Keratinocyte (primary cell): ENCODE data around the gene CCDC178. TPM values are rescaled to one million over a fixed set of nuclear protein-coding genes. Genes with fewer than 3 reads are reported as not detected.

ENCODE experiments used
- DNase-seq: peaks from one replicate; pipeline ENCODE4 v3.0.0-alpha.2; 2011; ENCODE audit warnings: low read depth, missing footprints, low spot score
- FAIRE-seq: peaks from 2 replicates; lab custom pipeline; 2011; peaks lifted over from hg19 to GRCh38; lab: Jason Lieb, UNC
- H2AFZ ChIP-seq: 2 replicates; pipeline ENCODE4 v1.6.0; 2012; ENCODE audit warnings: low read length, control low read depth, inconsistent platforms; ENCODE audit not compliant: control insufficient read depth
- H3K27ac ChIP-seq: 2 replicates; pipeline ENCODE4 v1.5.1; 2011; ENCODE audit warnings: low read length; ENCODE audit not compliant: control insufficient read depth, insufficient read depth
- H3K27me3 ChIP-seq: 3 replicates; pipeline ENCODE4 v1.6.0; 2011; ENCODE audit warnings: low read length; ENCODE audit not compliant: control insufficient read depth, insufficient read depth; ENCODE audit errors: extremely low read depth
- H3K36me3 ChIP-seq, 2 experiments: 2 replicates in 1 of 2; 3 replicates in 1 of 2; pipeline ENCODE4 v1.5.1; 2011; ENCODE audit warnings: low read length in 2 of 2, mild to moderate bottlenecking in 1 of 2; ENCODE audit not compliant: control insufficient read depth in 2 of 2, insufficient read depth in 2 of 2; ENCODE audit errors: extremely low read depth in 1 of 2
- H3K4me1 ChIP-seq: 3 replicates; pipeline ENCODE4 v1.5.1; 2011; ENCODE audit warnings: low read length; ENCODE audit not compliant: control insufficient read depth, insufficient read depth; ENCODE audit errors: extremely low read depth
- H3K4me2 ChIP-seq: 3 replicates; pipeline ENCODE4 v1.6.0; 2011; ENCODE audit warnings: low read depth, low read length; ENCODE audit not compliant: control insufficient read depth, insufficient read depth; ENCODE audit errors: extremely low read depth
- H3K4me3 ChIP-seq, 3 experiments: fragments of 200-600 bp in 1 of 3; sonication (generic) in 1 of 3; 2 replicates in 2 of 3; 3 replicates in 1 of 3; pipeline ENCODE4 v1.5.1; 2011 to 2016; ENCODE audit warnings: low read length in 3 of 3, mild to moderate bottlenecking in 3 of 3, control low read depth in 2 of 3, inconsistent platforms in 1 of 3, low read depth in 1 of 3, mixed read lengths in 1 of 3, mixed run types in 1 of 3, moderate library complexity in 1 of 3; ENCODE audit not compliant: control insufficient read depth in 2 of 3, insufficient read depth in 2 of 3; ENCODE audit errors: extremely low read depth in 1 of 3
- H3K79me2 ChIP-seq: 2 replicates; pipeline ENCODE4 v1.6.0; 2012; ENCODE audit warnings: low read length; ENCODE audit not compliant: control insufficient read depth, insufficient read depth
- H3K9ac ChIP-seq: 3 replicates; pipeline ENCODE4 v1.6.0; 2011; ENCODE audit warnings: low read length; ENCODE audit not compliant: control insufficient read depth, insufficient read depth; ENCODE audit errors: extremely low read depth
- H3K9me1 ChIP-seq: 3 replicates; pipeline ENCODE4 v1.6.0; 2011; ENCODE audit warnings: low read length; ENCODE audit not compliant: control insufficient read depth, insufficient read depth; ENCODE audit errors: extremely low read depth
- H3K9me3 ChIP-seq: 2 replicates; pipeline ENCODE4 v1.5.1; 2012; ENCODE audit warnings: low read depth, low read length; ENCODE audit not compliant: control insufficient read depth
- H4K20me1 ChIP-seq: 3 replicates; pipeline ENCODE4 v1.6.0; 2011; ENCODE audit warnings: low read length; ENCODE audit not compliant: control insufficient read depth, insufficient read depth; ENCODE audit errors: extremely low read depth
- EZH2 ChIP-seq: IDR thresholded peaks from one replicate; pipeline ENCODE4 v1.6.1; 2012; ENCODE audit warnings: inconsistent platforms, mild to moderate bottlenecking, low read length, moderate library complexity
- dilution Hi-C: fragments of 300-500 bp; cut with MboI; formaldehyde crosslinking; loops from one replicate; pipeline ENCODE4 v1.7.0; 2020; ENCODE audit warnings: low sequenced_read_pairs; ENCODE audit not compliant: extremely low pct_ligation_motif_present
- polyA plus RNA-seq, 5 experiments: library from polyadenylated mRNA; depleted of rRNA in 3 of 5; stranded (reverse) in 3 of 5; stranded (forward) in 1 of 5; unstranded in 1 of 5; fragments of >200 nt; gene quantifications; 1 replicate in 1 of 5; 2 replicates in 3 of 5; 3 replicates in 1 of 5; pipeline versions ENCODE4 v1.2.1 to v1.2.3, GENCODE V29; 2011 to 2012; ENCODE audit warnings: missing spikeins in 2 of 5, low read depth in 1 of 5, low replicate concordance in 1 of 5
- TF ChIP-seq, protein P1 (sequence below), 3 experiments: IDR thresholded peaks in 1 of 3; conservative IDR thresholded peaks in 1 of 3; optimal IDR thresholded peaks in 1 of 3; 2 replicates in 2 of 3; 3 replicates in 1 of 3; pipeline versions ENCODE3 to v1.5.1; 2011; ENCODE audit warnings: low read length in 3 of 3, mild to moderate bottlenecking in 3 of 3, moderate library complexity in 2 of 3, control low read depth in 1 of 3, inconsistent platforms in 1 of 3; ENCODE audit not compliant: insufficient read depth in 2 of 3; ENCODE audit errors: extremely low read depth in 1 of 3

The CCDC178 gene
- polyA plus RNA-seq, 1 donor (not counting 4 experiments of a cell fraction or from before 2014, with no cell fraction given): 0.14 TPM

DNA sequence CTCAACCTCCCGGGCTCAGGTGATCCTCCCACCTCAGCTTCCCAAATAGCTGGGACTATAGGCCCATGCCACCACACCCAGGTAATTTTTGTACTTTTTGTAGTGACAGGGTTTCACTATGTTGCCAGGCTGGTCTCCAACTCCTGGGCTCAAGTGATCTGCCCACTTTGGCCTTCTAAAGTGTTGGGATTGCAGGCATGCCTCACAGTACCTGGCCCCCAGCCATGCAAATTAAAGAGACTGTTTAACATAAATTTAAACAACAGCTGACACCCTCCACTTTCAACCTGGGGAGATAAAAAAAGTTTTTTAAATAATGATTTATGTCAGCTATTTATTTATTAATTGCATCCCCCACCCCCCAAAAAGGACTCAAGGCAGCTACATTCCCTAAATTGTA, 234.7 kb downstream of the CCDC178 start:
- TF ChIP-seq, protein P1, sequence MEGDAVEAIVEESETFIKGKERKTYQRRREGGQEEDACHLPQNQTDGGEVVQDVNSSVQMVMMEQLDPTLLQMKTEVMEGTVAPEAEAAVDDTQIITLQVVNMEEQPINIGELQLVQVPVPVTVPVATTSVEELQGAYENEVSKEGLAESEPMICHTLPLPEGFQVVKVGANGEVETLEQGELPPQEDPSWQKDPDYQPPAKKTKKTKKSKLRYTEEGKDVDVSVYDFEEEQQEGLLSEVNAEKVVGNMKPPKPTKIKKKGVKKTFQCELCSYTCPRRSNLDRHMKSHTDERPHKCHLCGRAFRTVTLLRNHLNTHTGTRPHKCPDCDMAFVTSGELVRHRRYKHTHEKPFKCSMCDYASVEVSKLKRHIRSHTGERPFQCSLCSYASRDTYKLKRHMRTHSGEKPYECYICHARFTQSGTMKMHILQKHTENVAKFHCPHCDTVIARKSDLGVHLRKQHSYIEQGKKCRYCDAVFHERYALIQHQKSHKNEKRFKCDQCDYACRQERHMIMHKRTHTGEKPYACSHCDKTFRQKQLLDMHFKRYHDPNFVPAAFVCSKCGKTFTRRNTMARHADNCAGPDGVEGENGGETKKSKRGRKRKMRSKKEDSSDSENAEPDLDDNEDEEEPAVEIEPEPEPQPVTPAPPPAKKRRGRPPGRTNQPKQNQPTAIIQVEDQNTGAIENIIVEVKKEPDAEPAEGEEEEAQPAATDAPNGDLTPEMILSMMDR (optimal IDR thresholded peaks at IDR 0.05 in 1 of 3, IDR thresholded peaks at IDR 0.05 in 1 of 3, conservative IDR thresholded peaks at IDR 0.05 in 1 of 3; ENCODE audit: extremely low read depth in 1 of 3, insufficient read depth in 2 of 3, low read length in 3 of 3): no peak
- TF ChIP-seq EZH2: no peak

DNA sequence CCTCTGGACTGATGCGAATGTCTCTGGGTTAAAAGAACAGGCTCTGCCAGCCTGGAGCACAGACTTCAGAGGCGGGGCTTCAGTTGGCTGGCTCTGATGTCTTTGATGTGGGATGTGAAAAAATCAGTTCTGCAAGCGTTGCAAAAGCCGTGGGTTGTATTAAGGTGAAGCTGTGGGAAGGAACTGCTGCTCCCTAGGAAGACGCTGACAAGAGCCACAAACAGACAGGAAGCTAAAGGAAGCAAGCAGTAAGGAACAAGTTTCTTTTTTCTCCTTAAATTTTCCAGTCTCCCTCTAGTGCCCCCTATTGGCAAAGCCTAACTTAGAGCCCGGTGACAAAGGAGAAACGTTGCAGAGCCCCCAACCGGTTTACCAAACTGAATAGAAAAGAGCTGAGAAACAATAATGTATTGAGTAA, 239.0 kb downstream of the CCDC178 start:
- Histone ChIP-seq H3K4me2 (no peak overlapping the region), H3K9ac (no peak overlapping the region), H3K27ac (no peak overlapping the region), H3K4me3 (no peak overlapping the region), H4K20me1 (no peaks in the 10 kb centered on the region), H3K36me3 (no peaks in the 10 kb centered on the region), H3K27me3 (no peaks in the 10 kb centered on the region), H2AFZ (no peak overlapping the region), H3K9me1 (no peaks in the 10 kb centered on the region), H3K9me3 (no peaks in the 10 kb centered on the region), H3K4me1 (no peaks in the 10 kb centered on the region), H3K79me2 (no peaks in the 10 kb centered on the region)
- FAIRE-seq (no peak), DNase-seq (no peak)
- no peak for TF ChIP-seq EZH2
- TF ChIP-seq, protein P1 (optimal IDR thresholded peaks at IDR 0.05 in 1 of 3, IDR thresholded peaks at IDR 0.05 in 1 of 3, conservative IDR thresholded peaks at IDR 0.05 in 1 of 3; ENCODE audit: extremely low read depth in 1 of 3, insufficient read depth in 2 of 3, low read length in 3 of 3): peak; percentile 15 to 70 (median 32)
- dilution Hi-C loops: no loop called here

More for the DNA sequence above, 234.7 kb downstream of the CCDC178 start:
- Histone ChIP-seq H3K27ac (no peak overlapping the region), H3K4me2 (no peak overlapping the region), H2AFZ (no peak overlapping the region), H3K4me1 (no peaks in the 10 kb centered on the region), H4K20me1 (no peaks in the 10 kb centered on the region), H3K9me3 (no peaks in the 10 kb centered on the region), H3K9ac (no peak overlapping the region), H3K79me2 (no peaks in the 10 kb centered on the region), H3K4me3 (no peak overlapping the region), H3K36me3 (no peaks in the 10 kb centered on the region), H3K27me3 (no peaks in the 10 kb centered on the region), H3K9me1 (no peaks in the 10 kb centered on the region)
- DNase-seq (no peak), FAIRE-seq (no peak)
- dilution Hi-C loops: no loop called here
